HepG2 (cell line): ENCODE measurements around the gene CLDN9. TPM values are rescaled to one million over a fixed set of nuclear protein-coding genes. Genes with fewer than 3 reads are reported as not detected.

Source experiments
- DZIP1 ChIP-seq: sonication (generic); formaldehyde crosslinking; IDR thresholded peaks from 2 replicates; pipeline ENCODE4 v1.5.0; 2020; ENCODE audit warnings: mild to moderate bottlenecking, missing genetic modification reagents
- MEIS2 ChIP-seq: sonication (generic); formaldehyde crosslinking; IDR thresholded peaks from 2 replicates; pipeline ENCODE4 v1.9.0; 2021; ENCODE audit warnings: mild to moderate bottlenecking, missing genetic modification reagents
- SOX5 ChIP-seq: IDR thresholded peaks from 2 replicates; pipeline ENCODE4 v1.6.1; 2016; ENCODE audit warnings: borderline replicate concordance
- TAF15 ChIP-seq: fragments of 200-400 bp; formaldehyde crosslinking; IDR thresholded peaks from one replicate; pipeline ENCODE4 v1.6.1; 2018; ENCODE audit warnings: mild to moderate bottlenecking, low read depth, low read length; ENCODE audit not compliant: poor library complexity, severe bottlenecking
- TFE3 ChIP-seq: IDR thresholded peaks from 2 replicates; pipeline ENCODE4 v1.6.1; 2016
- TP53 ChIP-seq: sonication (generic); formaldehyde crosslinking; conservative IDR thresholded peaks from 2 replicates; pipeline ENCODE4 v1.4.0; 2020; ENCODE audit warnings: missing genetic modification reagents
- ZBTB39 ChIP-seq: sonication (generic); formaldehyde crosslinking; IDR thresholded peaks from 2 replicates; pipeline ENCODE4 v1.5.0; 2020; ENCODE audit warnings: missing genetic modification reagents
- ZFX ChIP-seq: sonication (generic); formaldehyde crosslinking; IDR thresholded peaks from 2 replicates; pipeline ENCODE4 v1.4.0; 2020; ENCODE audit warnings: mild to moderate bottlenecking, low read depth, missing genetic modification reagents, moderate library complexity
- ZNF143 ChIP-seq: sonication (generic); formaldehyde crosslinking; IDR thresholded peaks from 2 replicates; pipeline ENCODE4 v1.4.0; 2020; ENCODE audit warnings: missing genetic modification reagents
- ZNF263 ChIP-seq: sonication (generic); formaldehyde crosslinking; IDR thresholded peaks from 2 replicates; pipeline ENCODE4 v1.4.0; 2020; ENCODE audit warnings: missing genetic modification reagents
- ZNF407 ChIP-seq: sonication (generic); formaldehyde crosslinking; IDR thresholded peaks from one replicate; pipeline ENCODE4 v1.5.1; 2020; ENCODE audit warnings: mild to moderate bottlenecking, missing genetic modification reagents; ENCODE audit errors: not compliant biosample characterization
- ZNF761 ChIP-seq: sonication (generic); formaldehyde crosslinking; conservative IDR thresholded peaks from 2 replicates; pipeline ENCODE4 v1.4.0; 2020; ENCODE audit warnings: mild to moderate bottlenecking, missing genetic modification reagents
- polyA plus RNA-seq, 8 experiments: library from polyadenylated mRNA; depleted of rRNA in 3 of 8; stranded (reverse) in 7 of 8; unstranded in 1 of 8; fragments of >200 nt; fragmentation: Illumina TruSeq in 4 of 8; extraction: Trizol in 4 of 8; gene quantifications; 2 replicates each; pipeline versions ENCODE4 v1.2.1 to v1.2.3, GENCODE V29; 2011 to 2016; ENCODE audit warnings: low read depth in 4 of 8, missing spikeins in 1 of 8, mixed read lengths in 1 of 8; ENCODE audit not compliant: insufficient read depth in 1 of 8
- total RNA-seq, 5 experiments: library from RNA; depleted of rRNA; stranded (reverse); fragments of >200 nt; fragmentation: Illumina TruSeq; extraction: Trizol; gene quantifications; 2 replicates each; pipeline ENCODE4 v1.2.3, GENCODE V29; 2016; ENCODE audit warnings: low read depth in 1 of 5
- TF ChIP-seq, protein P1 (sequence below): sonication (generic); formaldehyde crosslinking; conservative IDR thresholded peaks from 2 replicates; pipeline ENCODE4 v1.4.0; 2020; ENCODE audit warnings: missing genetic modification reagents

Gene CLDN9
- total and polyA plus RNA-seq, 2 of the 13 experiments (the other 11 are each of a cell fraction or from before 2014, with no cell fraction given), result 0.15 to 0.26 TPM

GRCh38 chr16:2979669-2980226 is 33.0 kb upstream of the CLDN9 start (continued):
- TF ChIP-seq TFE3 (CRISPR knock-in tag) (no peak), ZBTB39 (CRISPR knock-in tag) (no peak), ZNF263 (CRISPR knock-in tag) (0 out of 2 replicates have a peak, but pooled peaks have one; percentile 1), TAF15 (no peak), SOX5 (CRISPR knock-in tag) (no peak), ZNF761 (CRISPR knock-in tag) (no peak), DZIP1 (CRISPR knock-in tag) (0 out of 2 replicates have a peak, but pooled peaks have one; percentile 32), ZFX (CRISPR knock-in tag) (peak; percentile 23; the same call in 1 of the 2 replicates), TP53 (no peak), ZNF407 (peak; percentile 5), ZNF143 (no peak), MEIS2 (CRISPR knock-in tag) (peak; percentile 33; the same call in 1 of the 2 replicates)
- TF ChIP-seq, protein P1, sequence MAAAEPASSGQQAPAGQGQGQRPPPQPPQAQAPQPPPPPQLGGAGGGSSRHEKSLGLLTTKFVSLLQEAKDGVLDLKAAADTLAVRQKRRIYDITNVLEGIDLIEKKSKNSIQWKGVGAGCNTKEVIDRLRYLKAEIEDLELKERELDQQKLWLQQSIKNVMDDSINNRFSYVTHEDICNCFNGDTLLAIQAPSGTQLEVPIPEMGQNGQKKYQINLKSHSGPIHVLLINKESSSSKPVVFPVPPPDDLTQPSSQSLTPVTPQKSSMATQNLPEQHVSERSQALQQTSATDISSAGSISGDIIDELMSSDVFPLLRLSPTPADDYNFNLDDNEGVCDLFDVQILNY (CRISPR knock-in tag), result no peak
